ENCODE results near the gene TLR4.

GRCh38 chr9:117763314-117763713 is 59.1 kb downstream of the TLR4 start:
- TF ChIP-seq EZH2 (IDR thresholded peaks at IDR 0.05) (no peak), FOXP2 (optimal IDR thresholded peaks at IDR 0.05; ENCODE audit: control extremely low read depth, extremely low read length, insufficient read depth) (no peak)

Measured in SK-N-MC (cell line).